H1 (cell line): ENCODE measurements around the gene FGFR2. TPM values are rescaled to one million over a fixed set of nuclear protein-coding genes. Genes with fewer than 3 reads are reported as not detected.

Experiments
- CTCF ChIA-PET: fragments of 300-600 bp; sonication (Branson Sonifier 250); formaldehyde crosslinking; loops from one replicate; lab custom pipeline; 2021; ENCODE audit not compliant: partially characterized antibody; lab: Charles Lee
- POLR2A ChIA-PET: fragments of 300-600 bp; sonication (Branson Sonifier 250); formaldehyde crosslinking; loops from one replicate; lab custom pipeline; 2021; ENCODE audit warnings: inconsistent platforms; ENCODE audit not compliant: partially characterized antibody; lab: Charles Lee
- DNase-seq, 2 experiments: peaks; one replicate each; pipeline versions ENCODE4 v3.0.0 to v3.0.0-alpha.2; 2010 to 2022; ENCODE audit warnings: low spot score in 2 of 2, low read depth in 1 of 2, mixed read lengths in 1 of 2
- FAIRE-seq: peaks from 2 replicates; lab custom pipeline; 2011; peaks lifted over from hg19 to GRCh38; lab: Jason Lieb, UNC
- H2AFZ ChIP-seq: 2 replicates; pipeline ENCODE4 v1.8.1; 2012; ENCODE audit warnings: low read length, inconsistent platforms
- H2AK5ac ChIP-seq: 2 replicates; pipeline ENCODE4 v1.6.1; 2013; ENCODE audit warnings: low read depth, low read length
- H2BK120ac ChIP-seq: replicated peaks from 2 replicates; pipeline ENCODE3; 2013; ENCODE audit warnings: low read depth, low read length, inconsistent platforms
- H2BK12ac ChIP-seq: 2 replicates; pipeline ENCODE4 v1.6.1; 2013; ENCODE audit warnings: low read depth, low read length
- H2BK15ac ChIP-seq: 2 replicates; pipeline ENCODE4 v1.6.1; 2013; ENCODE audit warnings: low read length
- H2BK20ac ChIP-seq: 2 replicates; pipeline ENCODE4 v1.6.1; 2013; ENCODE audit warnings: low read length
- H2BK5ac ChIP-seq: 2 replicates; pipeline ENCODE4 v1.6.1; 2013; ENCODE audit warnings: low read depth, low read length
- H3K14ac ChIP-seq: 2 replicates; pipeline ENCODE4 v1.6.1; 2013; ENCODE audit warnings: inconsistent platforms; ENCODE audit not compliant: insufficient read length
- H3K18ac ChIP-seq: 2 replicates; pipeline ENCODE4 v1.6.1; 2013; ENCODE audit warnings: low read length; ENCODE audit errors: extremely low read depth
- H3K23ac ChIP-seq: 2 replicates; pipeline ENCODE4 v1.6.1; 2013; ENCODE audit warnings: inconsistent platforms; ENCODE audit not compliant: insufficient read length
- H3K23me2 ChIP-seq: 2 replicates; pipeline ENCODE4 v1.6.1; 2013; ENCODE audit warnings: low read depth, low read length
- H3K27ac ChIP-seq: 2 replicates; pipeline ENCODE4 v1.6.1; 2011; ENCODE audit warnings: low read depth, low read length, inconsistent platforms
- H3K27me3 ChIP-seq, 4 experiments: replicated peaks in 1 of 4; 1 replicate in 1 of 4; 2 replicates in 3 of 4; pipeline versions ENCODE4 v1.6.1 to v1.8.1; 2011 to 2013; ENCODE audit warnings: low read length in 3 of 4, mild to moderate bottlenecking in 3 of 4, inconsistent platforms in 2 of 4, mixed read lengths in 2 of 4, moderate library complexity in 1 of 4; ENCODE audit not compliant: control insufficient read depth in 3 of 4, insufficient read depth in 3 of 4; ENCODE audit errors: extremely low read depth in 1 of 4
- H3K36me3 ChIP-seq, 4 experiments: 2 replicates each; pipeline versions ENCODE4 v1.6.1 to v1.8.1; 2011 to 2013; ENCODE audit warnings: mild to moderate bottlenecking in 4 of 4, low read length in 3 of 4, moderate library complexity in 2 of 4, control low read depth in 1 of 4, inconsistent platforms in 1 of 4; ENCODE audit not compliant: insufficient read depth in 4 of 4, control insufficient read depth in 2 of 4
- H3K4ac ChIP-seq: replicated peaks from 2 replicates; pipeline ENCODE3; 2013; ENCODE audit warnings: low read length, low read depth, mixed read lengths, inconsistent platforms; ENCODE audit not compliant: insufficient read length
- H3K4me1 ChIP-seq, 4 experiments: replicated peaks in 1 of 4; 1 replicate in 1 of 4; 2 replicates in 3 of 4; pipeline versions ENCODE4 v1.6.1 to v1.8.1; 2011 to 2013; ENCODE audit warnings: low read length in 3 of 4, inconsistent platforms in 2 of 4, mixed read lengths in 1 of 4; ENCODE audit not compliant: insufficient read depth in 4 of 4, control insufficient read depth in 3 of 4
- H3K4me2 ChIP-seq, 2 experiments: 2 replicates each; pipeline versions ENCODE4 v1.6.1 to v1.8.1; 2011 to 2013; ENCODE audit warnings: low read depth in 2 of 2, low read length in 2 of 2, control low read depth in 1 of 2, inconsistent platforms in 1 of 2, mild to moderate bottlenecking in 1 of 2; ENCODE audit not compliant: insufficient read depth in 1 of 2
- H3K4me3 ChIP-seq, 4 experiments: fragments of 200-600, 300-600 bp in 1 of 4; sonication (generic), shearing (Covaris generic), sonication (Bioruptor Twin) in 1 of 4; 2 replicates each; pipeline versions ENCODE4 v1.5.1 to v1.8.1; 2011 to 2016; ENCODE audit warnings: low read length in 4 of 4, low read depth in 3 of 4, control low read depth in 2 of 4, inconsistent platforms in 2 of 4, mild to moderate bottlenecking in 2 of 4, mixed read lengths in 1 of 4, moderate library complexity in 1 of 4; ENCODE audit not compliant: insufficient read depth in 2 of 4; ENCODE audit errors: extremely low read depth in 1 of 4
- H3K56ac ChIP-seq: replicated peaks from 2 replicates; pipeline ENCODE3; 2013; ENCODE audit warnings: low read depth, mild to moderate bottlenecking, mixed read lengths, low read length, inconsistent platforms; ENCODE audit not compliant: insufficient read length
- H3K79me1 ChIP-seq: 2 replicates; pipeline ENCODE4 v1.6.1; 2013; ENCODE audit warnings: low read depth, low read length, control low read depth
- H3K79me2 ChIP-seq, 2 experiments: 2 replicates each; pipeline versions ENCODE4 v1.6.1 to v1.8.1; 2012 to 2013; ENCODE audit warnings: low read length in 2 of 2, mild to moderate bottlenecking in 2 of 2, inconsistent platforms in 1 of 2; ENCODE audit not compliant: insufficient read depth in 2 of 2, control insufficient read depth in 1 of 2
- H3K9ac ChIP-seq, 4 experiments: replicated peaks in 1 of 4; 1 replicate in 1 of 4; 2 replicates in 3 of 4; pipeline versions ENCODE4 v1.6.1 to v1.8.1; 2011 to 2013; ENCODE audit warnings: low read depth in 3 of 4, low read length in 3 of 4, control low read depth in 2 of 4, mild to moderate bottlenecking in 2 of 4, moderate library complexity in 2 of 4, inconsistent platforms in 1 of 4; ENCODE audit errors: extremely low read depth in 1 of 4
- H3K9me3 ChIP-seq, 2 experiments: 2 replicates each; pipeline versions ENCODE4 v1.6.1 to v1.8.1; 2012 to 2013; ENCODE audit warnings: mild to moderate bottlenecking in 2 of 2, moderate library complexity in 2 of 2, control low read depth in 1 of 2, inconsistent platforms in 1 of 2, low read depth in 1 of 2, low read length in 1 of 2, mixed read lengths in 1 of 2; ENCODE audit not compliant: insufficient read depth in 2 of 2
- H4K20me1 ChIP-seq, 2 experiments: replicated peaks in 1 of 2; 2 replicates each; pipeline versions ENCODE3 to v1.8.1; 2011 to 2013; ENCODE audit warnings: inconsistent platforms in 2 of 2, low read length in 2 of 2, mild to moderate bottlenecking in 1 of 2; ENCODE audit not compliant: insufficient read depth in 2 of 2, control insufficient read depth in 1 of 2
- H4K5ac ChIP-seq: 2 replicates; pipeline ENCODE4 v1.6.1; 2013; ENCODE audit warnings: low read length, low read depth, mixed read lengths, inconsistent platforms; ENCODE audit not compliant: insufficient read length
- H4K8ac ChIP-seq: 2 replicates; pipeline ENCODE4 v1.8.0; 2013; ENCODE audit warnings: mild to moderate bottlenecking, moderate library complexity, low read length, inconsistent platforms; ENCODE audit not compliant: insufficient read depth; ENCODE audit errors: extremely low read depth
- H4K91ac ChIP-seq: replicated peaks from 2 replicates; pipeline ENCODE3; 2013; ENCODE audit warnings: low read length, mixed read lengths, inconsistent platforms; ENCODE audit not compliant: insufficient read length
- CHD1 ChIP-seq: IDR thresholded peaks from 2 replicates; pipeline ENCODE4 v1.6.1; 2012; ENCODE audit warnings: low read depth, low read length, improper control_type of control experiment
- E2F6 ChIP-seq: IDR thresholded peaks from 2 replicates; pipeline ENCODE4 v1.6.1; 2012; ENCODE audit warnings: inconsistent platforms
- GTF2F1 ChIP-seq: IDR thresholded peaks from 2 replicates; pipeline ENCODE4 v1.6.1; 2012; ENCODE audit warnings: low read depth, low read length, improper control_type of control experiment, borderline replicate concordance
- JUND ChIP-seq: IDR thresholded peaks from 2 replicates; pipeline ENCODE4 v1.6.1; 2011; ENCODE audit warnings: mild to moderate bottlenecking, improper control_type of control experiment, low read length
- KDM1A ChIP-seq: fragments of 200-600, 300-600 bp; sonication (generic); IDR thresholded peaks from 2 replicates; pipeline ENCODE4 v1.7.1; 2016; ENCODE audit warnings: mild to moderate bottlenecking, low read length, borderline replicate concordance
- KDM4A ChIP-seq: IDR thresholded peaks from one replicate; pipeline ENCODE4 v1.7.1; 2012; ENCODE audit warnings: low read depth, mild to moderate bottlenecking, moderate library complexity, low read length, inconsistent platforms; ENCODE audit not compliant: severe bottlenecking
- NRF1 ChIP-seq: IDR thresholded peaks from 2 replicates; pipeline ENCODE4 v1.6.1; 2011; ENCODE audit warnings: mild to moderate bottlenecking, low read depth, low read length, improper control_type of control experiment
- SIN3A ChIP-seq, 2 experiments: IDR thresholded peaks in 1 of 2; conservative IDR thresholded peaks in 1 of 2; 2 replicates each; pipeline ENCODE4 v1.6.1; 2011 to 2012; ENCODE audit warnings: low read length in 2 of 2, improper control_type of control experiment in 1 of 2, low read depth in 1 of 2, mild to moderate bottlenecking in 1 of 2
- SIX5 ChIP-seq: IDR thresholded peaks from 2 replicates; pipeline ENCODE4 v1.6.1; 2011; ENCODE audit warnings: mild to moderate bottlenecking, low read depth, low read length
- USF2 ChIP-seq: IDR thresholded peaks from 2 replicates; pipeline ENCODE4 v1.6.1; 2011; ENCODE audit warnings: low read length, improper control_type of control experiment
- YY1 ChIP-seq: IDR thresholded peaks from 2 replicates; pipeline ENCODE4 v1.6.1; 2011; ENCODE audit warnings: low read depth, mild to moderate bottlenecking, low read length
- WGBS, 2 experiments: shearing (Covaris generic) in 1 of 2; methylation state at CpG; one replicate each; pipeline versions ENCODE4 v1.1.6 to v1.1.7; 2013 to 2015; ENCODE audit warnings: low lambda C conversion rate in 2 of 2, mixed read lengths in 2 of 2, inconsistent platforms in 1 of 2, low coverage in 1 of 2, missing lambda C conversion rate in 1 of 2; ENCODE audit not compliant: insufficient replicate concordance in 2 of 2, insufficient coverage in 1 of 2, insufficient read length in 1 of 2; ENCODE audit errors: extremely low coverage in 1 of 2, missing lambda C conversion rate in 1 of 2; 5-methylcytosine and 5-hydroxymethylcytosine counted together
- polyA plus RNA-seq, 7 experiments: library from polyadenylated mRNA; depleted of rRNA in 3 of 7; stranded (reverse) in 5 of 7; unstranded in 2 of 7; fragments of >200 nt in 5 of 7; fragments of 200-250 nt in 2 of 7; gene quantifications; 1 replicate in 5 of 7; 2 replicates in 1 of 7; 4 replicates in 1 of 7; pipeline versions ENCODE4 v1.2.1 to v1.2.3, GENCODE V29; 2011 to 2013; ENCODE audit warnings: missing spikeins in 2 of 7, mixed read lengths in 2 of 7
- total RNA-seq: library from RNA; stranded (reverse); fragmentation: NEBNext Ultra II Directional; extraction: Animal tissue kit (Norgen Biotek cat#: 25700); gene quantifications from 2 replicates; pipeline ENCODE4 v1.2.1, GENCODE V29; 2021
- TF ChIP-seq, protein P1 (sequence below): IDR thresholded peaks from 2 replicates; pipeline ENCODE4 v1.6.1; 2012; ENCODE audit warnings: inconsistent platforms

FGFR2 gene
- total and polyA plus RNA-seq, 2 of the 8 experiments (the other 6 are each of a cell fraction or from before 2014, with no cell fraction given): 50.2 to 81.2 TPM

DNA sequence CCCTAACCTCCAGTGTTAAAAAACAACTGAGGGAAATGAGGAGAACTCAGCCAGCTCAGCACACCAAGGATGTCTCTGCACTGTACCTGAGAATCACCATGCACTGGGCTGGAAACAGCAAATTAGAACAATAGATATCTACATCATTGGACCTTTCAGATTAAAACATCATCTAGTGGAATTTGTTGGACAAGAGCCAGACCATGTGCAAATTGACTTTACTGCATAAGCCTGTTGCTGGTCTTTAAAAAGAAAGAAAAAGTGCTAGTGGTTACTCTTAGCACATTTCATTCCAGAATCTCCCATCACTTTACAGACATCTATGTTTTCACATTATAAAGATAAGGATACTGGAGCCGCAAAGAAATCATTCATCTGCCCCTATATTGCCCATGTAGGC lies 75.4 kb downstream of the FGFR2 start:
- ChIA-PET POLR2A (interaction anchor here (1.3 to 1.5 kb wide), 2 partner anchors 10 to 20 kb away, joined by 3 read pairs; no protein-coding TSS in a partner anchor), CTCF (interaction anchor here (0.7 kb wide), 1 partner anchor 28 kb away, joined by 3 read pairs; no protein-coding TSS in a partner anchor)
- H3K79me2 ChIP-seq: peaks cover 6 to 86% of the 10 kb centered on the region in 2 experiments; a peak in 3 of 4 replicates
- no peak overlapping the region for H2BK5ac ChIP-seq
- H2BK12ac ChIP-seq: no peak overlapping the region
- no peak for FAIRE-seq
- H3K14ac ChIP-seq: no peak overlapping the region
- H3K9me3 ChIP-seq: no peaks in the 10 kb centered on the region
- no peak overlapping the region for H3K27ac ChIP-seq
- H2AFZ ChIP-seq: no peak overlapping the region
- H3K79me1 ChIP-seq: peaks cover 15% of the 10 kb centered on the region
- no peaks in the 10 kb centered on the region for H3K27me3 ChIP-seq
- DNase-seq: no peak
- no peak overlapping the region for H2BK15ac ChIP-seq
- H3K4me3 ChIP-seq: no peak overlapping the region
- H2BK20ac ChIP-seq: no peak overlapping the region
- peaks cover 3 to 11% of the 10 kb centered on the region in 2 experiments for H4K20me1 ChIP-seq
- no peak overlapping the region for H3K56ac ChIP-seq
- H2AK5ac ChIP-seq: no peak overlapping the region
- no peak overlapping the region for H3K23ac ChIP-seq
- no peak overlapping the region for H2BK120ac ChIP-seq
- H4K5ac ChIP-seq: no peak overlapping the region
- peaks cover 1% of the 10 kb centered on the region; the same call in 1 of the 2 replicates for H3K23me2 ChIP-seq
- H3K18ac ChIP-seq: no peak overlapping the region
- no peak overlapping the region for H4K91ac ChIP-seq
- no peak overlapping the region for H3K9ac ChIP-seq
- 89% methylated on average over 1 of the region's 1 CpG; no CpG with 5 or more reads in 1 of the 2 experiments for WGBS, 2 experiments
- peaks cover 0 to 7% (median 1%) of the 10 kb centered on the region in 4 experiments; a peak in 5 of 7 replicates for H3K4me1 ChIP-seq
- H3K36me3 ChIP-seq: peaks cover 11 to 81% (median 30%) of the 10 kb centered on the region in 4 experiments
- H4K8ac ChIP-seq: no peak overlapping the region
- no peak overlapping the region for H3K4ac ChIP-seq
- no peak overlapping the region for H3K4me2 ChIP-seq
- TF ChIP-seq KDM1A: no peak
- TF ChIP-seq JUND: no peak
- TF ChIP-seq SIX5: no peak
- TF ChIP-seq, protein P1, sequence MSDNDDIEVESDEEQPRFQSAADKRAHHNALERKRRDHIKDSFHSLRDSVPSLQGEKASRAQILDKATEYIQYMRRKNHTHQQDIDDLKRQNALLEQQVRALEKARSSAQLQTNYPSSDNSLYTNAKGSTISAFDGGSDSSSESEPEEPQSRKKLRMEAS: no peak
- no peak for TF ChIP-seq USF2
- no peak for TF ChIP-seq GTF2F1
- TF ChIP-seq SIN3A (conservative IDR thresholded peaks at IDR 0.05 in 1 of 2, IDR thresholded peaks at IDR 0.05 in 1 of 2; ENCODE audit: low read depth in 1 of 2, low read length in 2 of 2): no peak
- TF ChIP-seq YY1: no peak
- TF ChIP-seq NRF1: no peak
- no peak for TF ChIP-seq CHD1
- no peak for TF ChIP-seq KDM4A
- no peak for TF ChIP-seq E2F6
